NOMO-1 treated with DMSO at 0.1 percent for 48 hours (cell line): ENCODE data around the gene CELF4.

ENCODE experiments used
- DNase-seq: peaks from one replicate; lab custom pipeline; 2025; ENCODE audit not compliant: unreplicated experiment; lab: John Stamatoyannopoulos, UW

The CELF4 gene

GRCh38 chr18:37270038-37270665, 295.4 kb downstream of the CELF4 start:
- DNase-seq: peak; percentile 23

DNA sequence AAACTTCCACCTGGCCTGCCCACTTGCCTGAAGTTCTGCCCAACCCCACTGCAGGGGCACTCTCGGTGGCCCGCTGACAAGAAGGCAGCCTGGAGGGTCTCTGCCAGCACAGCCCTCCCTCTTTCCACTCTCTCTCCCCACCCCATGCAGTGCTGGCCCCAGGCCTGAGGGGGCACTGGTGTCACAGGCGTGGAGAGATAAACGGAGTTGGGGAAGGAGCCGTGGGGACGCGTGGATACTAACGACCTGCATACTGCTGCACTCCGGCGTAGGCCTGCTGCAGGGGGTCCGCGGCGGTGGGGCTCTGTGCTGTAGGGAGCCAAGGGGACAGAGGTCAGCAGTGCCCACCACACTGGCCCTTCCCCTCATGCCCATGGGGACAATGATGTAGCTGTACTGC, 299.3 kb downstream of the CELF4 start:
- no peak for DNase-seq

DNA sequence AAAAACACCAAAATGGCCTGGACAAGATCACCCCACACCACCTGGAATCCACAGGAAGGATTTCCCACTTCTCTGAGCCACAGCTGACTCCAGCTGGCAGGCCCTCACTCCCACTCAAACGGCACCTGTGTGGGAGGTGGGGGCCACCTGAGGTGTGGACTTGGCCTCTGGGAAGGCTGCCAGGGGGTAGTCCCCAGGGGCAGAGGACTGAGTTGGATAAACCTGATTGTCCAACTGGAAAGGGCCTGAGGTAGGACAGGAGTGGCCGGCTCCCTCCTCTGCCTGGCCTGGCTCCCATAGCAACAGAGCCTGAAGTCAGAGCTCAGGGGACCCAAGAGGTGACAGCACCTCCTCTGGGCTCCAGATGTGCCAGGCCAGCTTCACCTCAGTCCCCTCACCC, 300.2 kb downstream of the CELF4 start:
- no peak for DNase-seq

- no peak for DNase-seq
Observed at GRCh38 chr18:37264956-37265355, 300.6 kb downstream of the CELF4 start.

DNA sequence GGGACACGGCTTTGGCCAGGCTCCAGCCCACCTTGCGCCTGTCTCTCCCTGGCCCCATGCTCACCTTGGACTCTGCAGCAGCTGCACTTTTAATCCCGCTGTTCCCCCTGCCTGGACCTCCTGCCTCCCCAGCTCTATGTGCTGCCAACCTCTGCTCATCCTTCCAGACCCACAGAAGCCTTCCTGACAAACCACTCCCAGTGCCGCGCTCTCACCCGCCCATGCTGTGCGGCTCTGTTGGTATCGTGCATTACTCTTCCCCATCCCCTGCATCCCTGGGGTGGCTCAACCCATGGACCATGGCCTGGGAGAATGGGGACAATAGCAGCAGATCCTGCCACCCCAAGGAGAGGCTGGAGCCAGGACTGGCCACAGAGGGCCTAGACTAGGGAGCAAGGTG, 303.6 kb downstream of the CELF4 start:
- no peak for DNase-seq

DNA sequence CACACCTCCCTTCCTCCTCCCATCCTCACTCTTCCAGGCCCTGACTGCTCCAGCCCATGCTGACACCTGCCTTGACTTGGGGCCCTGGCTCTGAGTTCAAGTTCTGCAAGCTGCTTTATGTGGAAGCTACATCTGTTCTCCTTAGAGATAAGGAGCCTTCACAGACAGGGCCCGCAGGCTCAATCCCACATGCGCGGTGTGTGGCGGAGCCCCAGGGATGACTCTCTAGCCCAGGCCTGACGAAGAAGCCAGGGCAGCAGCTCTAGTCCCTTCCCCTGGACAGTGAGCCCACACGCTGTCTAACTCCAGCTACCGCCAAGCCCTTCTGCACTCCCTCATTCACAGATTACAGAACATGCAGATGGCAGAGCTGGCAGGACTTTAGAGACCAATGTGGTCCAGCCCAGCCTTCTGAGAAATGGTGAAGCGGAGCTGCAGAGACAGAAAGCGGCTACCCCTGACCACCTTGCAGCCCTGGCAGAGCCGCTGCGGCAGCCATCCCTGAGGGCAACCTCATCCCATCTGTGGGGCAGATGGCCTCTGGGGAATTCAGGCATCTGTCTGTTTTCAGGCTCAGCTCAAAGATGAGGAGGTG, 304.3 kb downstream of the CELF4 start:
- no peak for DNase-seq

- DNase-seq: no peak
Observed at GRCh38 chr18:37260367-37261093, 305.1 kb downstream of the CELF4 start.

GRCh38 chr18:37259711-37260110, 305.9 kb downstream of the CELF4 start:
- DNase-seq: no peak

DNA sequence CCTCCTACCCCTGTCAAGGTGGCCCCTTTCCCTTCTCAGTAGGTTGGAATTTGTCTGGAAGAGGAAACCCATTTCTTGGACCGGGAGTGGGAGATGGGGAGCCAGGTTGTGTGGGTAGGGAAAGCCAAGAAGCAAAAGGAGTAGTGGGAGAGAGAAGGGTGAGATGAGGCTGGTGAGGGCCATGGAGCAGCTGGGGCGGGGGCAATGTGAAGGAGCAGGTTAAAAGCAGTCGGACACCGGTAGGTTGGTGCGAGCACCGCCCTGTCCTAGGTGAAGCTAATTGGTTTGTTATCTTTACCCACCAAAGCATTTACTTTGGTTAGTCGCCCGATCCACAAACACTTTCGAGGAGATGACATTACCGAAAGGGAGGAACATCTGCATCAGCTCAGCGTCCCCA, 306.8 kb downstream of the CELF4 start:
- DNase-seq: no peak

- no peak for DNase-seq
Observed at GRCh38 chr18:37258131-37258530, 307.5 kb downstream of the CELF4 start.

DNA sequence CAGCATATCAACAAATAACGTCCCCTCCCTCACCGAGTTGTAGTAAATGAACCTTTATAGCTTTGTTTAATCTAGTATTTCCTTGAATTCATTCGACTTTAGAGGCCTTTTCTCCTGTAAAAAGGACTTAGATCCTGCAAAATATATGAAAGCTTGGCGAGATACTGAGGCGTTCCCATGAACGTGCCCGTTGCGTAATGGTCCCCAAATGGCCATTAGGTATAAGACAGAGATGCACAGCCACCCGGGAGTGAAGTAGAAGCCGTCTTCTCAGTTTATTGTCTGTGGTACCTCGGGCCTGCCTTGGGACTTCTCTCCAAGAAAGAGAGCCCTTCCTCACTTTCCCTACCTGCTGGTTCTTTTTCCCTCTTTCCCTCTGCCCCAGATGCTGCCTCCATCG, 310.6 kb downstream of the CELF4 start:
- DNase-seq: no peak

- DNase-seq: no peak
Observed at GRCh38 chr18:37254236-37254754, 311.3 kb downstream of the CELF4 start.

DNA sequence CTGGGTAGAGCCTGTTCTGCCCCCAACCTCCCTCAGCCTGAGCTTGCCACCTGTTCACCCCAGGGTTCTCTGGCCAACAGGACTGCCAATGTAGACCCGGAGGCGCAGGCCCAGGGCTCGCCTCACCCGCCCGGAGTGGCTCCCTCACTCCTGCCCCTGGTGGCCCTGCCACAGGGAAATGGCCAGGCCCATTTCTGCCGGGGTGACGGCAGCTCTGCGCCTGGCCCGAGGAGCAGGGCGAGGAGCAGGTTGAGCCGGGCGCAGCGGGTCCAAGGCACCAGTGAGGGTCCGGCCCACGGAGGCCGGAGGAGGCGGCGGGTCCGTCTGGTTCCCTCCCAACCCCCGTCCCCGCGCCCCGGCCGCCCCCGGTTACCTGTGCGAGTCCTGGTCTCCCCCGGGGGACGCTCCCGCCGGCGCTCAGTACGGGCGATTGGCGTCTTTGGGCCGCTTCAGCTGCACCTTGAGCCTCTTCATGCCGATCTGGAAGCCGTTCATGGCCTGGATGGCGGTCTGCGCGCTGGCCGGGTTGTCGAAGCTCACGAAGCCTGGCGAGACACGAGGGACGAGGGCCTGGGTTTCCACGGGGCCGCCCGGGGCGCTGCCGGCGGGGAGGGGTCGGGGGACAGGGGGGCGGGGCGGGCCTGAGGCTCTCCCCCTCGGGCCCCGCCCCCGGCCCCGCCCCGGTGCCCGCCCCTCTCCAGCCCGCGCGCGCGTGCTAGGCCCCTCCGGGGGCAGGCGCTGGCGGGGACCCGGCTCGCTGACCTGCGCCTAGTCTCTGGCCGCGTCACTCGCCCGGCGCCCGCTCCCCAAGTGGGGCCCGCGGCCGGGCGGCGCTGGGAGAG, 312.0 kb downstream of the CELF4 start:
- DNase-seq: no peak

GRCh38 chr18:37252854-37253393, 312.7 kb downstream of the CELF4 start:
- no peak for DNase-seq

DNA sequence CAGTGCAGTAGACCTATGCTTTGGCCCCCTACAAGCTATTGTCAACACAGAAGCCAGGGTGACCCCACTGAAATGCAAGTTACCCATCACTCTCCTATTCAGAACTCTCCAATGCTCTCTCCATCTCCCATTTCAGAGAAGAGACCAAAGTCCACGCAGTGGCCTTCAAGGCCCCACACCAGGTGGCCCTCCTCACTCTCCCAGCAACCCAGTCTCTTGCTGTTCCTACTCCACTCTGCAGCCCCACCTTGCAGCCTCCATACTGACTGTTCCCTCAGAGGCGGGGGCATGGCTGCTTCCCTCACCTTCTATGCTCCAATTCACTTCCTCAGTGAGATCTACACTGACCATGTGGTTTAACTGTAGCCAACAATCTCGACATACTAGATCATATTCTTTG, 313.3 kb downstream of the CELF4 start:
- DNase-seq: no peak

GRCh38 chr18:37251679-37252078, 313.9 kb downstream of the CELF4 start:
- no peak for DNase-seq

DNA sequence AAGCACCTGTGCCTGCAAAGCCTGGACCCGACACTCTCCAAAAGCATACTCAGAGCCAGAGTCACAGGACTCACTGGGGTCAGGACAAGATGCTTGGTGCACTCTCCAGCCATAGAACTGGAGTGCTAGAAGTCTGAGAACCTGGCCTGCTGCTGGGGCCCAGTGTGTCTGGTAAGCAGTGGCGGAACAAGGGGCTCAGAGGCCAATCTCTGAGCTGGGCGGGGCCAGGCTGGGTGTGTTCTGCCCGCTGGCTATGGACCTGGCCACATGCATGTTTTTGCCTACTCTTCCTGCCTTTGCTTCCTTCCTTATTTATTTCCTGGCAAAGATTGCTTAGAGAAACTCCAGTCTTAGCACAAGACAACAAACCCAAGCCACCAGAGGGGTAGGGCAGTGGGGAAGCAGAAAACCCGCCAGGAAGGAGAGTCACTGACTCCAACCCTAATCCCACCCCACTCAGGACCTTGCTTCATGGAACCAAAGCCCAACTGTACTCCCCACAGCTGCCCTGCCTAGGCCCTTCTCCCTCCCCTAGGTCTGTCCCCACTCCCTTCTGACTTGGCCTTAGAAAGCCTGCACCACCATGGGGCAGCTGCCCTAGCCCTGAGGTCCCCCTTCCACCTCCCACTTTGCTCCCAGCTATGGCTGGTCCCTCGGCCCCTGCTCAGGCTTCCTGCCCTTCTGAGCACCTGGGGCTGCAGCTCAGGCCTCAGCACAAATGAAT, 315.5 kb downstream of the CELF4 start:
- DNase-seq: no peak

DNA sequence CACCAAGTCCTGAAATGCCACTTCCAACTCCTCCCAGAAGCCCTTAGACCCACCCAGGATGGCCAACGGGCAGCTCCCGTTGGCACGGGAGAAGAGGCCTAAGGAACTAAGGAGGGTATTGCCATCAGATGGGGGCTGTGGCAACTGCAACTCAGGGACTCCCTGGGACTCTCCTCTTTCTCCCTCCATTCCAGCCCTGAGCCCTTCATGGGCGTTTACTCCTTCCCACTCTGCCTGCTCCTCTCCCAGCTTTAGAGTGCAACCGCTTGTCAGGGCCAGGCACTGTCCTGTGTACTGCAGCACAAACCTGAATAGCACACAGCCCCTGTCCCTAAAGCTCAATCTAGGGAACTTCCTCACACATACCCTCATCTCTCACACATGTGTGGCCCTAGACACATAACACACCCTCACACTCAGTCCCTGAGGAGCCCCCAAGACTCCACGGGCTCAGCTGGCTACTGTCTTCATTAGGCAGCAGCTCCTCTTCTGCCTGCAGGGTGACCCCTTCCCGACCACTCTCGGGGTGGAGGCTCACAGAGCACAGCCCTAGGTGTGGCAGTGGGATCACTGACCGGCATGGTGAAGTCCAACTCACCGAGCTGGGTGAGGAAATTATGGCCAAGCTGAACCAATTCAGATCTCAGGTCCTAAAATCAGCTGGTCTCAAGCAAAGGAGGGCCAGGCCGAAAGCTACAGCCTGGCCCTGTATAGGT, 316.3 kb downstream of the CELF4 start:
- DNase-seq: no peak

DNA sequence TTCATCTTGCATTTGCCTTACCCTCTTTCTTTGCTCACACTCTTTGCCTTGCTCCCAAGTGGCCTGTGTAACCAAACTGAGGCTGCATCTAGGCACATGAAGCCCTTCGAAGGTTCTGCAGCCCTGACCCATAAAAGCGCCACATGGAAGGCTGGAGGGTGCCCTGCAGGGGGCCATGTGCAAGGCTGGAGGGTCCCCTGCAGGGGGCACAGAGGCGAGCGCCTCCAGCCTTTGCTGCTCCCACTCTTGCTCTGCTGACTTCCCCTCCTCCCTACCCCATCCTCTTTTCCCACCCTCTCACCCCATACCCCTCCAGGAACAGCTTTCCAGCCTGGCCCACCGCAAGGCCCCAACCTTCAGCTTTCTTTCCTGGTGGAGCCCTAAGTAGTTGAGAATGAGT, 317.3 kb downstream of the CELF4 start:
- DNase-seq: no peak
